ENCODE data around the gene LETM1. TPM values are rescaled to one million over a fixed set of nuclear protein-coding genes. Genes with fewer than 3 reads are reported as not detected.
"Not testable (repeated sequence)": the region's sequence is repeated elsewhere in the genome, so short reads cannot be mapped to it uniquely, and the experiment has no call there.

LETM1 gene
- total RNA-seq, 4 donors from 2014 or later: 40.6 to 85.6 (median 72.8) TPM

DNA sequence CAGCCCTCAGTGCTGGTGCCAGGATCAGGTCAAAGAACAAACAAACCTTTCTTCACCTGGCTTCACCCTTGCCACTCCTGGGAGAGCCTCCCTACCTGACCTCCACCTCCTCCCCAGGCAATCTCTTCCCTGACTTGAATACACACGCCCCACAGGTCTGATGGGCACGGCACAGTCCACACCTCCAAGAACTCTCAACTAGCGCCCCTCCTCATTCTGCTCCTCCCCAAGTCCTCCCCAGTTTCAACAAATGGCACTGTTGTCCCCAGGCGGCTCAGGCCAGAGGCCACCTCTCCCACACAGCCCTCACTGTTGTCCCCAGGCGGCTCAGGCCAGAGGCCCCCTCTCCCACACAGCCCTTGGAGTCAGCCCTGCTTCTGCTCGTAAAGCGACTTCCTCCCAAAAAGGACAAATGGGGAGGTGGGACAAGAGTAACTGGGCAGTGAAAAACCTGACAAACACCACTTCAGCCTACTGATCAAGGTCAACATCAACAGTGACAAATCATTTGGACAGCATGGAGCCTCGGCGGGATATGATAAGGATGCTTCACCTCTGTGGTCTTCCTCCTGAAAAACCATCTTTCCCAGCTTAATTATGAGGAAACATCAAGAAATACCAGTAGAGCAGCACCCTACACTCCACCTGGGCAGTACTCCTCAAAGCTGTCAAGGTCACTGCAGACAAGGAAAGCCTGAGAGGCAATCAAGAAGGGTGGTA is 2.9 kb downstream of the LETM1 start:
- no peaks in the 10 kb centered on the region for H3K27me3 ChIP-seq
- H3K27ac ChIP-seq: peak overlapping the region in 3 of 4 donors; percentile 40 to 72 (median 49)
- 60 to 63% methylated on average over 7 to 8 of the region's 9 CpGs for WGBS, 2 donors
- H3K36me3 ChIP-seq: peaks cover 0 to 10% (median 0%) of the 10 kb centered on the region in 3 donors
- TF ChIP-seq POLR2A (IDR thresholded peaks at IDR 0.05): no peak
- TF ChIP-seq, protein P1, sequence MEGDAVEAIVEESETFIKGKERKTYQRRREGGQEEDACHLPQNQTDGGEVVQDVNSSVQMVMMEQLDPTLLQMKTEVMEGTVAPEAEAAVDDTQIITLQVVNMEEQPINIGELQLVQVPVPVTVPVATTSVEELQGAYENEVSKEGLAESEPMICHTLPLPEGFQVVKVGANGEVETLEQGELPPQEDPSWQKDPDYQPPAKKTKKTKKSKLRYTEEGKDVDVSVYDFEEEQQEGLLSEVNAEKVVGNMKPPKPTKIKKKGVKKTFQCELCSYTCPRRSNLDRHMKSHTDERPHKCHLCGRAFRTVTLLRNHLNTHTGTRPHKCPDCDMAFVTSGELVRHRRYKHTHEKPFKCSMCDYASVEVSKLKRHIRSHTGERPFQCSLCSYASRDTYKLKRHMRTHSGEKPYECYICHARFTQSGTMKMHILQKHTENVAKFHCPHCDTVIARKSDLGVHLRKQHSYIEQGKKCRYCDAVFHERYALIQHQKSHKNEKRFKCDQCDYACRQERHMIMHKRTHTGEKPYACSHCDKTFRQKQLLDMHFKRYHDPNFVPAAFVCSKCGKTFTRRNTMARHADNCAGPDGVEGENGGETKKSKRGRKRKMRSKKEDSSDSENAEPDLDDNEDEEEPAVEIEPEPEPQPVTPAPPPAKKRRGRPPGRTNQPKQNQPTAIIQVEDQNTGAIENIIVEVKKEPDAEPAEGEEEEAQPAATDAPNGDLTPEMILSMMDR (IDR thresholded peaks at IDR 0.05): no peak
- H3K4me3 ChIP-seq: no peak overlapping the region
- H3K4me1 ChIP-seq: peaks cover 24 to 75% (median 41%) of the 10 kb centered on the region in 3 donors
- DNase-seq: no peak
- H3K9me3 ChIP-seq: no peaks in the 10 kb centered on the region
- intact Hi-C loops (cut with DNase I): no loop called here

DNA sequence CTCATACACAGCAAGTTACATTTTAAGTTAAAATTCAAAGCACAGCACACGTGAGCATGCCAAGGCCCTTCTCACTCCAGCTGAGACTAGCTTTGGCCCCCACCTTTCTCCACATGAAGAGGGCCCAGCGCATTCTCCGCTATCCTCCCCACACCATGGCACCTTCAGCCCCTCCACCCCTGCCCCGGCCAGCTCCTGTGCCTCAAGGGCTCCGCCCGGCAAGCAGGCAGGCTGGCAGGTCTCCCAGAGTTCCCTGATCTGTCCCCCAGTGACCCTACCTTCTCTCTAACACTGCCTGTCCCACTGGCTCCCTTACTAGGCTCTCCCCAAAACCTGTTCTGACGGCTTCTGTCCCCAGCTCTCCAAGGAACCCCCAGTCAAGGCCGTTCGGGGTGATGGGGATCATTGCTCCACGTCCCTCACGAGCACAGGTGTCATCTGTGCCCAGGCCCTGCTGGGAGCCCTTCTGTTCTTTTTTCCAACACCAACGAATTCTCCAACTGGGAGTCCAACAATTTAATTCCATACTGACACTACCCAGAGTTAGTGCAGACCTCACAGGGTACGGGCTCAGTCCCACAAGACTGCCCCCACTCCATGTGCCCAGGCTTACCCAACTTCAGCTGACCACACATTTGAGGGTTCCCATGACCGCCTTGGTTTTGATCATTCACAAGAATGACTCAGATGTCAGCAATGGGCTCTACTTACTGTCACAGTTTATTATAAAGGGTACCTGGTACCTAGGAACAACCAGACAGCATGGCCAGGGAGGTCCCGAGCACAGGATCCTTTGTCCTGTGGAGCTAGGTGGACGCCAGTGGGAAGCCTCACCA is 4.2 kb downstream of the LETM1 start:
- peaks cover 15 to 63% (median 32%) of the 10 kb centered on the region in 3 donors for H3K4me1 ChIP-seq
- H3K4me3 ChIP-seq: no peak overlapping the region
- DNase-seq: no peak
- WGBS, 2 donors: 66 to 79% methylated on average over 13 to 15 of the region's 16 CpGs
- no peaks in the 10 kb centered on the region for H3K27me3 ChIP-seq
- intact Hi-C loops (cut with DNase I): no loop called here
- peaks cover 0 to 23% (median 8%) of the 10 kb centered on the region in 3 donors for H3K36me3 ChIP-seq
- H3K9me3 ChIP-seq: no peaks in the 10 kb centered on the region
- TF ChIP-seq, protein P1 (IDR thresholded peaks at IDR 0.05): no peak
- TF ChIP-seq POLR2A (IDR thresholded peaks at IDR 0.05): no peak
- H3K27ac ChIP-seq: peak overlapping the region in 2 of 4 donors; percentile 49 to 72

DNA sequence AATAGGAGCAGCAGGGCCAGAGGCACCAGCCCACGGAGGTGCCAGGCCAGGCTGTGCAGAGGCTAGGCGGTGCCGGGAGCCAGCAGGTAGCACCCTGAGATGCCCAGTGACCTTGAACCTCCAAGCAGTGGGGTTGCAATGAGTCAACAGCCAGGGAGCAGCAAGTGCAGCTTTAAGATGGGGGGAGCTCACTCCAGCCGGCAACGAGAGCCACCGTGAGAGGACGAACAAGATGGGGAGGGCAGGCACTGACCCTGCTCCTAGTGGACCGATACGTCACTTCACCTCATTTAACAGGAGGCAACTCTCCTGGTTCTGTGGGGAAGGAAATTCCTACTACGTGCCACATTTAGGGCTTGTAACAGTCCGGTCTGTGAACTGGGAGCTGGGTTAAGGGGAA is 4.8 kb downstream of the LETM1 start:
- Histone ChIP-seq H3K4me3 (no peak overlapping the region), H3K27me3 (no peaks in the 10 kb centered on the region), H3K9me3 (no peaks in the 10 kb centered on the region), H3K36me3 (peaks cover 0 to 30% (median 8%) of the 10 kb centered on the region in 3 donors), H3K4me1 (peaks cover 15 to 60% (median 31%) of the 10 kb centered on the region in 3 donors), H3K27ac (peak overlapping the region in 1 of 4 donors; percentile 72)
- TF ChIP-seq, protein P1 (IDR thresholded peaks at IDR 0.05): no peak
- no peak for TF ChIP-seq POLR2A (IDR thresholded peaks at IDR 0.05)
- DNase-seq: no peak
- 78 to 91% methylated on average over 10 to 11 of the region's 11 CpGs for WGBS, 2 donors
- intact Hi-C loops (cut with DNase I): no loop called here

DNA sequence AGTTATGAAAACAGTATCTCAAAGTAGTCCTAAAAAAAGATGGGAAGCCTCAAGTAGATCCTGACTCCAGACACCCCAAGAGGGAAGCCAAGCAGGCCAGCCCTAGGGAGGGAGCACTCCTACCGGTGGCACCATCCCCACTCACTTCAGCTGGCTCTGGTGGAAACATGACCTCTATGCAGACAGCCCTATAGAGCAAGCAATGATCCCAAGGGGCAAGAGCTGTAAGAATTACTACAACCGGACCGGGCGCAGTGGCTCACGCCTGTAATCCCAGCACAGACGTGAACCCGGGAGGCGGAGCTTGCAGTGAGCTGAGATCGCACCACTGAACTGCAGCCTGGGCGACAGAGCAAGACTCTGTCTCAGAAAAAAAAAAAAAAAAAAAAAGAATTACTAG is 5.7 kb downstream of the LETM1 start:
- Histone ChIP-seq H3K27me3 (no peaks in the 10 kb centered on the region), H3K9me3 (no peaks in the 10 kb centered on the region), H3K4me3 (no peak overlapping the region), H3K36me3 (peaks cover 4 to 38% (median 8%) of the 10 kb centered on the region in 3 donors), H3K4me1 (peaks cover 15 to 57% (median 30%) of the 10 kb centered on the region in 3 donors), H3K27ac (no peak overlapping the region)
- 94 to 98% methylated on average over 8 to 10 of the region's 10 CpGs for WGBS, 2 donors
- no peak for TF ChIP-seq POLR2A (IDR thresholded peaks at IDR 0.05)
- intact Hi-C loops (cut with DNase I): no loop called here
- DNase-seq: no peak

DNA sequence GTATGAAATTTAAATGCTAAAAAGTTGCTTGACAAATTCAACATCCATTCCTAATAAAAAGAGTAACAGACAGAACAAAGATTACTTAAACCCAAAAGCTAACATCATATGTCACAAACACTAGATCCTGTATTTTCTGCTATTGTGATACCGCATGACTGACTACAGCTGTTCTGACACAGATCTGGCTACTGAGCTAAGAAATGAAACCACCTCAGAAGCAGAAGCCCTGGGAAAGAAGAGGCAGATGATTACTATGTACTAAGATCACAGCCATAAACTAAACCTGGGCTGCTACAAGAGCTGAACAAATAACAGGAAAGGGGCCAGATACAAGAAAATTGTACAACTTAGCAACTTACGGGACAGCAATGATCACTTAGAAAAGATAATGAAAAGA is 9.4 kb downstream of the LETM1 start:
- no peak for DNase-seq
- H3K36me3 ChIP-seq: peaks cover 4 to 75% (median 16%) of the 10 kb centered on the region in 3 donors
- intact Hi-C loops (cut with DNase I): no loop called here
- no peak for TF ChIP-seq POLR2A (IDR thresholded peaks at IDR 0.05)
- TF ChIP-seq, protein P1 (IDR thresholded peaks at IDR 0.05): no peak
- WGBS, 2 donors: 70 to 87% methylated on average over 2 of the region's 2 CpGs
- no peak overlapping the region for H3K27ac ChIP-seq
- no peaks in the 10 kb centered on the region for H3K9me3 ChIP-seq
- peaks cover 1 to 21% (median 7%) of the 10 kb centered on the region in 3 donors for H3K4me1 ChIP-seq
- H3K27me3 ChIP-seq: no peaks in the 10 kb centered on the region
- H3K4me3 ChIP-seq: no peak overlapping the region

DNA sequence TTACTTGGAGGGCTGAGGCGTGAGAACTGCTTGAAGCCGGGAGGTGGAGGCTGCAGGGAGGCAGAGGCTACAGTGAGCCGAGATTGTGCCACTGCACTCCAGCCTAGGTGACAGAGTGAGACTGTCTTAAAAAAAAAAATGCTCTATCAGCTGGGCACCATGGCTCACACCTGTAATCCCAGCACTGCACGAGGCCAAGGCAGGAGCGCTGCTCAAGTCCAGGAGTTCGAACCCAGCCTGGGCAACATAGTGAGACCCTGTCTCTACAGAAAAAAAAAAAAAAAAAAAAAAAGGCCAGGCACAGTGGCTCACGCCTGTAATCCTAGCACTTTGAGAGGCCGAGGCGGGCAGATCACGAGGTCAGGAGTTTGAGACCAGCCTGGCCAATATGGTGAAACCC is 11.3 kb downstream of the LETM1 start:
- 82 to 96% methylated on average over 7 to 9 of the region's 10 CpGs for WGBS, 2 donors
- intact Hi-C loops (cut with DNase I); H3K4me1 ChIP-seq; H3K27ac ChIP-seq; DNase-seq; H3K27me3 ChIP-seq; H3K9me3 ChIP-seq; H3K4me3 ChIP-seq: not testable (repeated sequence)
- peaks cover 4 to 95% (median 29%) of the 10 kb centered on the region in 3 donors for H3K36me3 ChIP-seq
